HCT116 (cell line): ENCODE measurements around the gene ST7L. TPM values are rescaled to one million over a fixed set of nuclear protein-coding genes. Genes with fewer than 3 reads are reported as not detected.

Experiments used
- ATAC-seq: fragments of 200-7000 bp; cut with Tn5 transposase; 2 replicates; pipeline ENCODE4 v1.9.1; 2020; ENCODE audit warnings: mild to moderate bottlenecking, moderate library complexity
- BruUV-seq: library from RNA; stranded (reverse); fragments of 400-500 nt; replicated peaks from 2 replicates; lab custom pipeline; 2021; lab: Mats Ljungman, UMichigan
- CTCF ChIA-PET: fragments of 300-600 bp; sonication (Branson Sonifier 250); formaldehyde crosslinking; loops from one replicate; lab custom pipeline; 2021; ENCODE audit warnings: antibody characterized with exemption; lab: Charles Lee
- POLR2A ChIA-PET: fragments of 300-600, 350-600 bp; sonication (Branson Sonifier 250); formaldehyde crosslinking; loops from one replicate; lab custom pipeline; 2021; ENCODE audit warnings: antibody characterized with exemption; lab: Charles Lee
- RAD21 ChIA-PET, 2 experiments: fragments of 300-600 bp; sonication (Branson Sonifier 250); formaldehyde crosslinking; loops; one replicate each; lab custom pipeline; 2023; ENCODE audit warnings: low total read pairs in 2 of 2; ENCODE audit not compliant: uncharacterized antibody in 2 of 2, unreplicated experiment in 2 of 2, low non-redundant PET in 1 of 2; lab: Charles Lee
- DNase-seq: peaks from one replicate; pipeline ENCODE4 v3.0.0-alpha.2; 2010; ENCODE audit warnings: low read depth, low spot score
- H2AFZ ChIP-seq: fragments of 200-600 bp; shearing (Covaris generic), sonication (generic); 2 replicates; pipeline ENCODE4 v1.6.1; 2017; ENCODE audit warnings: low read depth, mixed run types, mixed read lengths, antibody characterized with exemption, low read length; ENCODE audit not compliant: poor library complexity, severe bottlenecking
- H3K27ac ChIP-seq: 2 replicates; pipeline ENCODE4 v1.5.1; 2012; ENCODE audit warnings: low read depth, low read length
- H3K27me3 ChIP-seq: fragments of 200-600 bp; sonication (generic); 2 replicates; pipeline ENCODE4 v1.6.1; 2016; ENCODE audit warnings: mixed run types, low read length, mixed read lengths; ENCODE audit not compliant: insufficient read depth
- H3K36me3 ChIP-seq, 2 experiments: fragments of 200-500 bp in 1 of 2; fragments of 200-600 bp in 1 of 2; sonication (Bioruptor generic) in 1 of 2; sonication (generic) in 1 of 2; 2 replicates each; pipeline versions ENCODE4 v1.5.1 to v1.6.1; 2014 to 2016; ENCODE audit warnings: low read length in 2 of 2, inconsistent platforms in 1 of 2, mixed read lengths in 1 of 2, mixed run types in 1 of 2; ENCODE audit not compliant: insufficient read depth in 2 of 2, control insufficient read depth in 1 of 2
- H3K4me1 ChIP-seq, 2 experiments: fragments of 200-600 bp in 1 of 2; sonication (generic) in 1 of 2; 2 replicates each; pipeline versions ENCODE4 v1.5.1 to v1.6.1; 2012 to 2017; ENCODE audit warnings: low read length in 2 of 2, inconsistent platforms in 1 of 2, mild to moderate bottlenecking in 1 of 2, mixed read lengths in 1 of 2, mixed run types in 1 of 2, moderate library complexity in 1 of 2; ENCODE audit not compliant: insufficient read depth in 2 of 2, control insufficient read depth in 1 of 2
- H3K4me2 ChIP-seq: fragments of 200-600 bp; sonication (generic); 2 replicates; pipeline ENCODE4 v1.6.1; 2017; ENCODE audit warnings: mixed run types, low read length, mixed read lengths
- H3K4me3 ChIP-seq, 2 experiments: fragments of 200-600 bp in 1 of 2; sonication (generic) in 1 of 2; replicated peaks in 1 of 2; 2 replicates each; pipeline ENCODE4 v1.5.1; 2011 to 2016; ENCODE audit warnings: low read length in 2 of 2, control low read depth in 1 of 2, low read depth in 1 of 2, mild to moderate bottlenecking in 1 of 2, mixed read lengths in 1 of 2, mixed run types in 1 of 2
- H3K79me2 ChIP-seq: fragments of 200-600 bp; sonication (generic); 2 replicates; pipeline ENCODE4 v1.6.1; 2017; ENCODE audit warnings: mild to moderate bottlenecking, mixed run types, low read length, moderate library complexity, mixed read lengths; ENCODE audit not compliant: insufficient read depth
- H3K9ac ChIP-seq: fragments of 200-600 bp; sonication (generic); 2 replicates; pipeline ENCODE4 v1.6.1; 2016; ENCODE audit warnings: low read length, mixed read lengths
- H3K9me2 ChIP-seq: fragments of 200-600 bp; sonication (generic), shearing (Covaris generic); 2 replicates; pipeline ENCODE4 v1.6.1; 2017; ENCODE audit warnings: mixed run types, mild to moderate bottlenecking, moderate library complexity; ENCODE audit not compliant: insufficient read depth
- H3K9me3 ChIP-seq, 2 experiments: fragments of 200-500 bp in 1 of 2; fragments of 200-600 bp in 1 of 2; sonication (Bioruptor generic) in 1 of 2; sonication (generic) in 1 of 2; 2 replicates each; pipeline ENCODE4 v1.6.1; 2014 to 2017; ENCODE audit warnings: low read length in 2 of 2, mixed read lengths in 2 of 2, inconsistent platforms in 1 of 2, low read depth in 1 of 2, mild to moderate bottlenecking in 1 of 2, mixed run types in 1 of 2, moderate library complexity in 1 of 2; ENCODE audit not compliant: control insufficient read depth in 1 of 2, insufficient read depth in 1 of 2
- H4K20me1 ChIP-seq: fragments of 200-600 bp; sonication (generic), shearing (Covaris generic); 2 replicates; pipeline ENCODE4 v1.6.1; 2017; ENCODE audit warnings: mixed run types, mild to moderate bottlenecking, moderate library complexity; ENCODE audit not compliant: insufficient read depth
- CBX3 ChIP-seq: IDR thresholded peaks from 2 replicates; pipeline ENCODE4 v1.6.1; 2012; ENCODE audit warnings: low read depth
- CEBPB ChIP-seq: IDR thresholded peaks from 2 replicates; pipeline ENCODE4 v1.6.1; 2012; ENCODE audit warnings: low read depth
- CTCF ChIP-seq, 3 experiments: fragments of 200-600 bp in 1 of 3; sonication (generic) in 1 of 3; IDR thresholded peaks in 2 of 3; conservative IDR thresholded peaks in 1 of 3; 2 replicates each; pipeline ENCODE4 v1.5.1; 2012 to 2017; ENCODE audit warnings: low read depth in 2 of 3, low read length in 2 of 3, antibody characterized with exemption in 1 of 3, borderline replicate concordance in 1 of 3, control low read depth in 1 of 3, mild to moderate bottlenecking in 1 of 3, mixed read lengths in 1 of 3, mixed run types in 1 of 3, moderate library complexity in 1 of 3; ENCODE audit not compliant: insufficient read depth in 1 of 3
- EZH2 ChIP-seq: fragments of 200-600 bp; sonication (generic); IDR thresholded peaks from 2 replicates; pipeline ENCODE4 v1.6.1; 2017; ENCODE audit warnings: antibody characterized with exemption, mixed run types
- EZH2phosphoT487 ChIP-seq: fragments of 200-600 bp; IDR thresholded peaks from 2 replicates; pipeline ENCODE4 v1.6.1; 2018; ENCODE audit warnings: antibody characterized with exemption, borderline replicate concordance
- MAX ChIP-seq: IDR thresholded peaks from 2 replicates; pipeline ENCODE4 v1.6.1; 2012
- RAD21 ChIP-seq: IDR thresholded peaks from 2 replicates; pipeline ENCODE4 v1.6.1; 2012; ENCODE audit warnings: low read depth, mild to moderate bottlenecking
- SRF ChIP-seq: IDR thresholded peaks from 2 replicates; pipeline ENCODE4 v1.6.1; 2012; ENCODE audit warnings: low read depth
- TCF7L2 ChIP-seq: IDR thresholded peaks from 2 replicates; pipeline ENCODE4 v1.7.0; 2011; ENCODE audit warnings: borderline replicate concordance, inconsistent platforms; ENCODE audit not compliant: insufficient read depth, insufficient read length; ENCODE audit errors: extremely low read depth
- YY1 ChIP-seq: IDR thresholded peaks from 2 replicates; pipeline ENCODE4 v1.6.1; 2011; ENCODE audit warnings: low read length, low read depth, moderate library complexity, mild to moderate bottlenecking; ENCODE audit not compliant: insufficient replicate concordance; ENCODE audit errors: extremely low read depth
- ZFX ChIP-seq: fragments of 450-650 bp; IDR thresholded peaks from 2 replicates; pipeline ENCODE4 v1.6.1; 2017
- intact Hi-C: fragments of 100-400 bp; cut with micrococcal nuclease; formaldehyde crosslinking; loops from 2 replicates; pipeline ENCODE4 v1.10.0; 2022
- total RNA-seq: library from RNA; stranded (reverse); gene quantifications from one replicate; pipeline ENCODE4 v1.2.1, GENCODE V29; 2021; ENCODE audit not compliant: unreplicated experiment

ST7L gene
- total RNA-seq, 1 experiment from 2014 or later: 19.9 TPM

- Histone ChIP-seq H3K9me3 (no peaks in the 10 kb centered on the region), H2AFZ (no peak overlapping the region), H3K9ac (no peak overlapping the region), H3K36me3 (no peaks in the 10 kb centered on the region), H3K9me2 (no peaks in the 10 kb centered on the region), H3K27me3 (no peaks in the 10 kb centered on the region), H3K4me2 (no peak overlapping the region), H4K20me1 (no peaks in the 10 kb centered on the region), H3K4me3 (no peak overlapping the region), H3K79me2 (no peaks in the 10 kb centered on the region), H3K4me1 (peaks cover 9 to 24% of the 10 kb centered on the region in 2 experiments; a peak in 3 of 4 replicates), H3K27ac (no peak overlapping the region)
- POLR2A ChIA-PET: interaction anchor here (0.7 kb wide), 1 partner anchor 200 kb away, joined by 6 read pairs; no protein-coding TSS in a partner anchor
- intact Hi-C loops: loop anchor here (10.0 kb wide), 1 partner anchor 110 kb away; the partner anchor contains the start of genes CAPZA1 and ST7L
- DNase-seq: no peak
- BruUV-seq: no TSS peak
- RAD21 ChIA-PET: no interaction called here
- CTCF ChIA-PET: interaction anchor here (1.1 kb wide), 1 partner anchor 114 kb away, joined by 3 read pairs; no protein-coding TSS in a partner anchor
- TF ChIP-seq SRF (no peak), CBX3 (no peak), EZH2phosphoT487 (no peak), CTCF (IDR thresholded peaks at IDR 0.05 in 2 of 3, conservative IDR thresholded peaks at IDR 0.05 in 1 of 3; ENCODE audit: borderline replicate concordance in 1 of 3, insufficient read depth in 1 of 3, low read depth in 2 of 3, low read length in 2 of 3) (no peak), EZH2 (no peak), RAD21 (no peak; the same call in 1 of the 2 replicates), TCF7L2 (no peak), YY1 (no peak), CEBPB (no peak), ZFX (no peak), MAX (no peak)
- no peak for ATAC-seq
These were observed 114.1 kb downstream of the ST7L start for GRCh38 chr1:112504661-112505399.
